RKO (cell line): ENCODE measurements around the gene DPP10.
"Not testable (repeated sequence)": the region's sequence is repeated elsewhere in the genome, so short reads cannot be mapped to it uniquely, and the experiment has no call there.

ENCODE experiments used
- DNase-seq: peaks from one replicate; pipeline ENCODE4 v3.0.0-alpha.2; 2016; ENCODE audit warnings: low spot score

The DPP10 gene

DNA sequence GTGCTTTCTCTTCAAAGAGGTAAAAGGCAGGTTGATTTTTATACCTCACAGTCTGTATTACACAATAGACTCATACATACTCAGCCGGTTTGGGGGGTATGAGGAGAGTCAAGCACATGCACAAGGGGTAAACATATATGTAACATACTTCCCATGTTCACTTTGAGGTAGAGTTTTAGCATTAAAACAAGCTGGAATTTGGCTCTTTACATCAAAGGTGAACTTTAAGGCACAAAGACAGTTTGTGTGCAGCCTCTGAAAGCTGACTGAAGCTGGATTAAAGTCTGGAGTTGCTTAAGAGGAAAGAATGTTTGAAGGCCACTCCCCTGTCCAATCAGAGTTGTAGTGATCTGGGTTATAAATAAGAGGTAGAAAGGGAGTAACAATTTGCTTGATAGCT lies 282.0 kb downstream of the DPP10 start:
- no peak for DNase-seq

DNA sequence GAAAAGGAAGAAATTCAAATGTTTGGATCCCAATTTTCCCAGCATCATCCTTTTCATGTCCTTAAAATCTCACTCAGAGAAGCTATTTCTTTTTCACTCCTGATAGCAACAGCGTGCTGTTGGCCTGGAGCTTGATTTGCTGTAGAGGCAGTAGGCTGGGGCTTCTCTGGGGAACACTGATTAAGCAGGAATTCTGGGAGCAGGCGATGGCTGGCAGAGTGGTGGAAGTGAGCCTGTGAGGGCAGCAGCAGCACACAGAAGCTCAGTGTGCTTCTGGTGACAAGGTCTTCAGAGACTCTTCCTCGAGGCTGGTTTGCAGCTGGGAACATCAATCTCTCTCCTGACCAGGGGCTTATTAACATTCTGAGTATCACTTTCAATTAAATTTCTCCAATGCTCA lies 284.6 kb downstream of the DPP10 start:
- no peak for DNase-seq

DNA sequence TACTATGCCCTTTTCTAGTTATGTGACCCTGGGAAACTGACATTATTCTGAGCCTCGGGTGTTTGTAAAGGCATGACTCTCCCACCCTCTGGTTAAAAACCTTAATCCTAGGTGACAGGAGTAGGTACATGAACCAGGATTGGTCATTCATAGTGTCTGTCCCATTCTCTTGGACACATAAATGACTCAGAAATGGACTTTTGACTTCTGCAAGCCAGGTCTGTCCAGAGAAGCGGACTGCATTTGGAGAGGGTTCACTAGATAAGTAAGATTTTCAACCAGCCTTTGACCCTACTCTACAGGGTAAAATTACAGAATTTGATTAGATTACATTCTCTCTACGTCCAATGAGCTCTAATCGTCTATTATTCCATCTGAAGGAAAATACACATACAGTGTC lies 285.9 kb downstream of the DPP10 start:
- DNase-seq, result no peak

DNA sequence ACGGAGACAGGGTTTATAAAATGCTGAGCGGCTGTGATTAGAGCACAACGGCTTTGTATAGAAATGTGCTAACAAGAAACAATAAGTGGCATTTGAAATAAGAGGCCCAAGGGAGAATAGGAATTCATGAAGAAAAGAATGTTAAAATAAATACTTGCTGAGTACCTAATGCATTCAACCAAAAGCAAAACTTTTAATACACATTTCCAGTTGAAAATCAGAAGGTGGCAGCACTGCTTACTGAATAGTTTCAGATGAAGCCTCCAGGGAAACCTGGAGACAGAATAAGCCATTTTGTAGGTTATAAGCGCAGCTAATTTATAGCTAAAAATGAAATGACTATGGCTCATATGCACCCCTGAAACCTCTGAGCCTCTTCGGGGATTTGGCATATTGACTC lies 286.6 kb downstream of the DPP10 start:
- peak; percentile 40 for DNase-seq

DNA sequence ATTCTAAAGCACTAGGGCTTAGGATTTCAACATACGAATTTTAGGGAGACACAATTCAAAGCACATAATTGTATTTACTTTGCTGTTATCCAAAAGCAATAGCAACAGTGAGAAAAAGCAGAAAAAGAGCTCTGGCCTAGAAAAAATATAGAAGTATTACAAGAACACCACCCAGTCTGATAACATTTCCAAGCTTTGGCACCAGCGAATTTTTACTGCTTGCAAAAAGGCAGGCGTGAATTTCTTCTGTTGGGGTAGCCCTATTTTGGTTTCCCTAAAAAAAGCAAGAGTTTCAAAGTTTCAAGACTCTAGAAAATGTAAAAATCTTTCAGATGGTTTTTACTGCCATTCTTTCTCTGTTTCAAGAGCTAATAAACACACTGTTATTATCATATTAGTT lies 292.7 kb downstream of the DPP10 start:
- no peak for DNase-seq

DNA sequence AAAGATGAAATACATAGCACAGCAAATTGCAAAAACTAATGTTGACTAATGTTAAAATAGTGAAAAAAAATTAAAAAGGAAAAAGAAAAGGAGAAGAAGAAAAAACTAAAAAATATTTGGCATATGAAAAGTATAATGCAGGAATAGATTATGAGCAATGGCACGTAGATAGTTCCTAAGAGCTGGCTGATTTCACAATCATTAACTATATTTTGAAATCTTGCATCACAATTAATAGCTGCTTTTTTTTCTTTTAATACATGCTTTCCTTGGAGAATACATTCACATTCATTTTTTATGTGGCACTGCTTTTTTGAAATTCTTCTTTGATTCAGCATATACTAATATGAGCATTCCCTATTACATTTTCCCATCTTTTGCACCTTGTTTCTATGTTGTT lies 299.8 kb downstream of the DPP10 start:
- DNase-seq, result no peak

DNA sequence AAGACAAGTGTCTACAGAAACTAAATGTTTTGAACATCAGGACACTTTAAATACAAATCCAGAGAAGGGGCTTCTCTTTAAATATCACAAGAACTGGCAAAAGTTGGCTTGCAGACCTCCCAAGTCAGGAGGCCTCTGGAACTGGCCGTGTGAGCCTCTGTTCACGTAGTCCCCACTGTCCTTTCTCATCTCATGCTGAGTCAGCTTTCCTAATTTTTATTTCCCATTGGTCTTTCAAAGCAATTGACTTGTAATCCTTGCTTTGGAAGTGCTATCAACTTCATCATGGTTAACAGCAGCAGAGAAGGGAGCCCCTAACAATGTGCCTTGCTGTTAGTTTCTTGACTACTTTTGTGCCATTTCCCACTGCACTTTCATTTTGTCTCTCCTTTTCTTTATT lies 303.3 kb downstream of the DPP10 start:
- no peak for DNase-seq

DNA sequence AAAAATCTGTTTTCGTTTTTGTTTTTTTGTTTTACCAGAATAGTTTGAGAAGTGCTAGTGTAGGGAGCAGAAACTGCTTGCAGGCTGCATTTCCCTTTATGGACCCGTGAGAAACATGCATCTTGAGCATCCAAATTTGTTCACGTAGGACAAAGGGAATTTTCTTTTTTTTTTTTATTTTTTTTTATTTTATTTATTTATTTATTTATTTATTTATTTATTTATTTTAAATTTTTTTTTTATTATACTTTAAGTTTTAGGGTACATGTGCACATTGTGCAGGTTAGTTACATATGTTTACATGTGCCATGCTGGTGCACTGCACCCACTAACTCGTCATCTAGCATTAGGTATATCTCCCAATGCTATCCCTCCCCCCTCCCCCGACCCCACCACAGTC lies 305.7 kb downstream of the DPP10 start:
- not testable (repeated sequence) for DNase-seq

DNA sequence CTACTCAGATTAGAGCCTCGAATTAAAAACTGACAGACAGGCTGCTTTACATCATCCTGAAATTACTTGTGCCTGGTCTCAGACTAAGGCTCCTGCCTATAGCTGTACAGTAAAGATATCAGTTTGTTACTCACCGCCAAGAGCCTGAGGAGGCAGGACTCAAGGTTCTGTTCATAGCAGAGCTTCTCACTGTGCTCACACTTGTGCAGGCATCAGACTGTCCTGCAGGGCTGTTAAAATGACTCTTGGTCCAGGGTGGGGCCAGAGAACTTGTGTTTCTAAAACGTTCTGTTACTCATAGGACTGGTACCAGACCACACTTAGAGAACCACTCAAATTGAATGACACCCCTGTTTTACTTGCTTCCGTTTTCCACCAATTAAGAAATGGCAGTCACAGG lies 310.0 kb downstream of the DPP10 start:
- no peak for DNase-seq

DNA sequence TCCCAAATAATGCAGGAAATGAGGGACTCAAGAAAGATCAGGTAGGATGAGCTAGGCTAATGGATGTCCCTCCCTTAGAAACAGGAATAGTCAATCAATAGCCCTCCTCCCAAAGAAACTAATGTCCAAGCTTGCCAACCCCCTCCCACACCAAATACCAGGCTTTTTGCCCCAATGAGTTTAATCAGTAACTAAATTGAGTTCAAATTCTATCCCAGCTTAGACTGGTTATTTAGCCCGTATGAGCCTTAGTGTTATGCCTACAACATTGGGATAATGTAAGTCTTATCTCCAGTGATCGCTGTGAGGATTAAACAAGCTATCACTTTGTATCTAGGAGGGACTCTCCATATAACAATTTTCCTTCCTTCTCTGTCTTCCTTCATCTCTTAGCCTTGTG lies 310.7 kb downstream of the DPP10 start:
- DNase-seq, result no peak

DNA sequence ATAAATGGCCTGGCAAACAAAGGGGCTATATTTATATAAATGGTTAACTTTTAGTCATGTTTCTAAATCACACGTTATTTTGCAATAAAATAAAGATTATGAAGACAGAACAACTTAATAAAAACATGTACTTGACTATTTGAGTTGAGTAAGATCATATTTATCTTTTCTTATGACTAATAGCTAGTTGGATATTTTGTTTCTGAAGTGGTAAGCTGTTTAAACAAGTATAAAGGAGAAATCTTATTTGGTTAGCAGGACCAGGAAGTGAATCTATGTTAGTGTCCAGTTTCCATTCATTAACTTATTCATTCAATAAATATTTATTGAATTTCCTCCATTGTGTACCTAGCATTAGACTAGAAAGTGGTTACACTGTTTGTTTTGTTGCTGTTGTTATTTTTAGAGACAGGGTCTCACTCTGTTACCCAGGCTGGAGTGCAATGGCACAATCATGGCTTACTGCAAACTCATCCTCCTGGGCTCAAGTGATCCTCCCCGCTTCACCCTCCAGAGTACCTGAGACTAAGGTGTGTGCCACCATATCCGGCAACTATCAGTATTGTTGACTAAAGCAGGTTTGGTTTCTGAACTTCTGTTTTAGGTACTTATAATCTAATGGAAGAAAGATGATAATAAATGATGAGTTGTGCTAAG lies 312.6 kb downstream of the DPP10 start:
- no peak for DNase-seq

DNA sequence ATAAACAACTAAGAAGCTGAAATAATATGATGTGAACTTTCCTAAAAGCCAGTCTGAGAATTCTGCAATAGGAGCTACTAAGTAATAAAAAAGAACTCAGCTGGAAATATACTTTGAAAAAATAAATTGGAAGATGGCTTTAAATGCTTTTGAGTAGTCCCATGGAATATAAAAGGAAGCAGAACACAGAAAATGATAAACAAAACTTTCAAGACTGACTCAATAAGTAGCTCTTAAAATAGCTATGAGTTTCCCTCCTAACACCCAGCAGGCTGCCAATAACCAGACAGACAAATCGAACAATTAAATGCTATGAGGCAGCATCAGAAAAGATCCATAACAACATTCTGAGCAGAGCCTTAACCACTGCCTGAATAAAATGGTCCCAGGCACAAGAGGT lies 319.9 kb downstream of the DPP10 start:
- DNase-seq, result no peak

DNA sequence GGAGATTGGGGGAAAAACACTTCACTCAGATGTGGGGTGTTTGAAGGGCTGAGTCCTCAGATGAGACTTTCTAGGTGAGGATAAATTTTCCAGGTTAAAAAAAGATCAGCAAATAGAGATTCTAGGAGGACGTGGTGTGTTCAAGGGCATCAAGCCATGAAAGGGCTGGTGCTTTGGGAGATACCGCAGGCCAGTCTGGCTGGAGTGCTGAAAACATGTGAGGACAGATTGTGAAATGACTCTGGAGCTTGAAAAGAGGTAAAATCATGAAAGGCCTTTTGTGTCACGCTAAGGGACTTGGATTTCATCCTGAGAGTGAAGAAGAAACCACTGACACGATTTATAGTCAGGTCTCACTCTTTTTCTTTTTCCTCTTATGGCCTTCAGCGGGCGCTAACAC lies 320.5 kb downstream of the DPP10 start:
- DNase-seq, result no peak

DNA sequence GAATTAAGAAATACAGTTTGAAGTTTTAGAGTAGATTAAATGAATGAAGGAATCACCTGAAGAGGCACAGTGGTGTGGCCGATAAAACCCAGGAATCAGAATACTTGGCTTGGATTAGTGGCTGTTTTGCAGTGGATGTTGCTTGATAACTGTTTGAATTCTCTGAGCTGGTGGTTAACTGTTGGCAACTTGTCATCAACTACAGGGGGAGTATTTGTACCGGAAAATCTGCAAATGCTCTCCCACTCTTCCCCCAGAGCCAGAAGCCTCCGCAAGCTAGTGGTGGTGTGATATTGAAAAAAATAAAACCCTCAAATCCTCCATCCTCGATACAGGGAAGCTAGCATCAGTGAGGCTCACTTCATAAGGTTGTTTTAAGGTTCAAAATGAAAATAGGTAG lies 326.7 kb downstream of the DPP10 start:
- DNase-seq, result no peak

DNA sequence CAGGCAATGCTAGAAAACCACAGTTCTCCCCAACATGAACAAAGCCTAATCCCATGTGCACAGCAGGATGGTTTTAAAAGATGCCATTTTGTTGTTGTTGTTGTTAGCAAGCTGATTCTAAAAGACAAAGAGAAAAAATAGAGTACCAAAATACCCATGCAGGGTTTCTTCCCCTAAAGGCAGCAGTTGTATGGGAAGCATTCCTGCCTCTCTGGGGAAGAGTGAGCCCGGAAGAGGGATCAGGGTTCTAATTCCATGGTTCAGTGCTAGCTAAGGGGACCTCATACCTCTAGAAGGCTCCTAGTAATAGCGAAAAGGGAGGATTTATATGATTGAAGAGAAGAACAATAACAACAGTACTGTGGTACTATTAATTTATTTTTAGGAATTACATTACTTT lies 327.6 kb downstream of the DPP10 start:
- no peak for DNase-seq

DNA sequence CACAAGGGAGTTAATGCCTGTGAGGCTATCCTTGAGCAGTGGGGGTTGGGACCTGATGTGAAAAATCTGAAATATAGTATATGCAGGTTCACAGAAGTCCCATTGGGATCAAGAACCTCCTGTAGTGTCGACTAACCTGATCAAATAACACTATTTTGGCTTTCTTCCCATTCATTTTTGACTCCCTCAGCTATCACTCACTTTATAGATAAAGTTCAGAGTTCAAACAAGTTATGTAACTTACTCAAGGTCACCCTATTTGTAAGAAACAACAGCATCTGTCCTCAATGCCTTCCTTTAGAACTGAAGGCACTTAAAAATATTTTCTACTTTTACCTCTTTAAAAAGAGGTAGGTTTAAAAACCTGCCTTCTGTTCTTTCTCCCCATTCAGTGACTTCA lies 341.6 kb downstream of the DPP10 start:
- DNase-seq, result no peak

DNA sequence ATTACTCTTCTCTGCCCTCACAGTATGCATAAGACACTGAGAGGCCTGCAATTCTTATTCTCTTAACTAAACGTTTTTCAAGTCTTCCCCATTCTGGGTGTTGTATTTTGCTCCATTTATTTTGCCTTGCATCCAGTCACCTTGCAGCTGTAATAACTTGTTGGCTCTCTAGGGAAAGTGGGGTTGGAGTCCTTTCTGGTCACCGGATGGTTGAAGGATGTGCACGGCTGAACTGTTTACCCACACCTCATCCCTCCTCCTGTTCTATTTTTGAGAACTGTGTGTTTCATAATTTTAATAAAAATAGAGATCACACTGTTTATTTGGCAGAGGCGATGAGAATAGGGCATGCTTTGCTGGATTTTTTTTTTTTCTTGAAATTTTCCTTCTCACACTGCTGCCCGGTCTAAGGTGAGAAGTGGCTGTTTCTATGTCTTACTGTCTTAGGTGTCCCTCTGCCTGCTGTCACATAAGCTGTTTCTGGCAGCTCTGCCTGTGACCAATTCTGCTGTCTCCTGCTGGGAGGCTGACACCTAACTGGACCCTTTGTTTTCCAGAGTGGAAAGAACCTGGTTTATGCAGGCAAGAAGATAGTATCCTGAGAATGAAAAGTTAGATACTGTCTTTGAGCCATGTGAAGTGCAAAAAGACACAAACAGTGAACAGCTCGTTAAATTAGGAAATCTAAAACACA lies 342.6 kb downstream of the DPP10 start:
- no peak for DNase-seq

DNA sequence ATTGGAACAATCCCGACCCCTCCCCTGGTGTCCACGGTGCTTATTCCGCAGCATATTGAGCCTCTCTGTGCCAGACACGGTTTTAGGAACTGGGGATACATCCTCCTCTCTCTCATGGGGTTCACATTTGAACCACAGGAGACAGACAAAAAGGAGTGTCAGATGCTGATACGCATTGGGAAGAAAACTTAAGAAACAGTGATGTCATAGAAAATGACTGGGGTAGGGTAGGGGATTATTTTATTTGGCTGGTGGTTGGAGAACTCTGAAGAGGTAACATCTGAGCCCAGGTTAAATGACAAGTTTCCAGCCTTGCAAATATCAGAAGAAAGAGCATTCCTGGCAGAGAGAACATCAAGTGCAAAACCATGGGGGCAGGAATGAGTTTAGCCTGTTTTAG lies 344.5 kb downstream of the DPP10 start:
- DNase-seq, result no peak

DNA sequence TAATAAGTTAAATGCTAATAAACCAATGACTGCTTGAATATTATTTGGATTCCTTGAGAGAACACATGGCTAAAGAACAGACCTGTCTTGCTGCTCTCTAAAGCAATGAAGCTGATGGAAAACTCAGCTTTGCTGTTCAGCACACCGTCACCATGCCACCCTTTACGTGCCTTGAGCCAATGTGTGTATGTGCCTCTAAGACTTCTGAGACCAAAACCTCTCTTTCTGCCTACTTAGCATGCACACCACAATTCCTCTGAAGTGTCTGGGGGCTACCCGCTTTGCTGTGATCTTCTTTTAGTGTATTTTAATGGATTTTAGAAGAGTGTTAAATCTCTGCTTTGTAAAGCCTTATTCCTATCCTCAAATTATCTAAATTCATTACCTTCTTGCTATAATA lies 345.0 kb downstream of the DPP10 start:
- DNase-seq, result no peak

DNA sequence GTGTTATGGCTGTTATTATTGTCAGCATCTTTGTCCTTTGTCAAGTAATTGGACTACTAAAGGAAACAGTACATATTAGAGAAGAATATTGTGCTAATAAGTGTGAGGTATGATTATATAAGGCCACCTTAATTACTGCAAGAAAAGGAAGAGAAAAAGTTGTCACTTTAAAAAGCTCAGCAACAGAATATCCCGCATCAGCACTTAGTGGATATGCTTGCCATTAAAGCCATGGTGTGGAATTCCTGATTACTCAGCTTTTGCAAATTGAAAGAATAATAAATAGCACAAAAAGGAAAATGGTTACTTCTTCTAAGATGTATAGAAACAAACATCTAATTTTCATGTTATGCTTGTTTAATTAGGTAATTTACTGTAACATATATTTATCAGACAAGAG lies 347.5 kb downstream of the DPP10 start:
- no peak for DNase-seq

DNA sequence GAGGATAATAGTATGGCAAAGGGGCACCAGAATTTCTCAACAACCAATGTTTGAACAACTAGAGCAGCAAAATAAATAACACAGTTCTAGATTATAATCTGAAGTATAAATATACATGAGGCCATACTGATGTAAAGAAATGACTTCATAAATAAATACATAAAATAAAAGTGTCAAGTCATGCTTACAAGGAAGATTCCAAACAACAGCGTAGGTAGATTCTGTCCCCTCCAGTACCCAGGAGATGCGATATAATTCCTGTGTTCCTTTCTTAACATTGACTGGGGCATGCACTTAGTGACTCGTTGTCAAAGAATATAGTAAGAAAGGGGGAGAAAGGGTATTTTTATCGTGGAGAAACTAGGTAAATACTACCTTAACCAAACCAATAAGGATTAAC lies 355.1 kb downstream of the DPP10 start:
- no peak for DNase-seq

DNA sequence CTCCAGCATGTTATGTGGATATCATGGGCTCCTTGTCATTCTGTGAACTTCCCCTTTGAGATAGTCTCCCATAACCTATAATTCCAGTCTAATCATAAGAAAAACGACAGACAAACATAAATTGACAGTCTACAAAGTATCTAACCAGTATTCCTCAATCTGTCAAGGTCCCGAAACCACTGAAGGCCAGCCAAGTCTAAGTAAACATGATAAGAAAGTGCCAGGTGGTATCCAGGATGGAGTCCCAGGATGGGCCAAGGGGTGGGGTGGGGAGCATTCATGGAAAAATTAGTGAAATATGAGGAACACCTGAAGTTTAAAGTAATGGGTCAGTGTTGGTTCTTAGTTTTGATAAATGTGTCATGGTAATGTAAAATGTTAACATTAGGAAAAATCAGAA lies 355.5 kb downstream of the DPP10 start:
- no peak for DNase-seq

DNA sequence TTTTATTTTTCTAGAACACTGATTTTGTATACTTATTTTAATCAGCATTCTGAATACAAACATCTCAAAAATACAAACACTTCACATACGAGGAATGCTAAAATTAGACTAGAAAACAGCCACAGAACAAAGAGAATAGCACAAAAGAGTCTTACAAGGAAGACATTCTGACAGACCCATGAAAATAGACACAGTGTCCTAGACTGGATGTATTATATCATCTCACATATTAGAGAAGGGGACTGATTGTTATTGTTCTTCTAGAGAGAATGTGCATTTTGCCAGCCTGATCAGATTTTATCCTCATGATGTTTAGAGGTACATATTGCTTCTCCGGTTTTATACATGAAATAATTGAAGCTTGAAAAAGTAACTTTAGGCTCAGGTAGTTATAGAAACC lies 357.9 kb downstream of the DPP10 start:
- DNase-seq, result no peak

DNA sequence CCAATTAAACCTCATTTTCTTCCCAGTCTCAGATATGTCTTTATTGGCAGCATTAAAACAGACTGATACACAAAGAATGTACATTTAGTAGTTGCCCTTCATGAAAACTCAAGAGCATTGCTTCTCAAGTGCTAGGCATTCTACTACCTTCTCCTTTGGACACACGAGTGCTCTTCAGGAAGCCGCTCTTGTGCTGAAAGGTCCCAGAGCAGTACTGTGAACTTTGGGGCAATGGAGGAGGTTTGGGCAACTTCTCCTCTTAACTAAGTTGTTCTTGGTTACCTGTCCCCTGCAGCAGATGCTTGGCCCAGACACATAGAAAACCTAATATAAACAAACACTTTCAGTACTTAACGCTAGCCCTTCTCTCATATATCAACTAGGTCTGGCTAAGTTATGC lies 362.8 kb downstream of the DPP10 start:
- DNase-seq, result no peak
